Measurements from ENCODE around the gene SMAD3. TPM values are rescaled to one million over a fixed set of nuclear protein-coding genes. Genes with fewer than 3 reads are reported as not detected.

Gene SMAD3
- total and polyA plus RNA-seq, 10 of the 15 experiments (the other 5 are each of a cell fraction or from before 2014, with no cell fraction given) = 5.6 to 43.2 (median 16.0) TPM

DNA sequence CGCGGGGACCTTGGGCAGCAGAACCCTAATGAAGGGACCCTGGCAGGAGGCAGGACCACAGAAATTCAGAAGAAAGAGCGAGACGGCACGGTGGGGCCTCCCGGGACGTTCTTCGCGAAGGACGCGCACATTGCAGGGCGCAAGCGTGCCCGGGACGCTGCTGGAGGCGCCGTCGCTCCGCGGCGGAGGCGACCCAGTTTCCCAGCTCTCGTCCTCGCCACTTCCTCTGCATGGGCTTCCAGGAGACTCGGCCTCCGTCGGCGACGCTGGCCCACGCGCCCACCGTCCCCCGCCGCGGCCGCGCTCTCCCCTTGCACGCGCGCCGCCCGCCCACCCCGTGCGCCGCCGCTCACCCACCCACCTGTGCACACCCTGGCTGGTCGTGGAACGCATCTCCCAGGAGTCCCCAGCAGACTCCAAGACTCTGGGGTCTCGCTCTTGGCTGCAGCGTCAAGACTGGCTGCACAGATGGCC is 31.8 kb upstream of the SMAD3 start:
- Histone ChIP-seq H4K20me1 (ENCODE audit: control insufficient read depth, insufficient read depth) (no peaks in the 10 kb centered on the region), H3K4me1 (ENCODE audit: control insufficient read depth, insufficient read depth, low read length) (no peaks in the 10 kb centered on the region), H3K36me3 (ENCODE audit: control insufficient read depth in 2 of 2, insufficient read depth in 2 of 2, low read length in 1 of 2) (no peaks in the 10 kb centered on the region; a peak in 1 of 4 replicates), H3K4me3 (no peak overlapping the region), H2AFZ (ENCODE audit: control insufficient read depth, low read depth, low read length) (no peak overlapping the region), H3K27me3 (replicated peaks in 1 of 2; ENCODE audit: control insufficient read depth in 2 of 2, insufficient read depth in 2 of 2, low read length in 1 of 2) (no peaks in the 10 kb centered on the region), H3K79me2 (ENCODE audit: control insufficient read depth, insufficient read depth, low read length) (no peaks in the 10 kb centered on the region), H3K4me2 (ENCODE audit: control insufficient read depth, insufficient read depth) (no peak overlapping the region; the same call in 1 of the 2 replicates), H3K27ac (ENCODE audit: control insufficient read depth, insufficient read depth) (no peak overlapping the region), H3K9ac (ENCODE audit: control insufficient read depth, insufficient read depth, low read length) (no peak overlapping the region), H3K9me3 (replicated peaks; ENCODE audit: control insufficient read depth, insufficient read depth, low read length) (no peaks in the 10 kb centered on the region; the same call in 2 of the 3 replicates)
- WGBS (ENCODE audit: insufficient coverage, insufficient replicate concordance, low lambda C conversion rate, missing lambda C conversion rate) = 59% methylated on average over 16 of the region's 50 CpGs
- FAIRE-seq = no peak
- in situ Hi-C loops (cut with MboI) (no loop called here), intact Hi-C loops (cut with micrococcal nuclease; ENCODE audit: unreplicated experiment) (no loop called here)
- RAD21 ChIA-PET (ENCODE audit: unreplicated experiment) = no interaction called here
- no peak for TF ChIP-seq CREM (IDR thresholded peaks at IDR 0.05; ENCODE audit: low read depth)
- TF ChIP-seq, protein P1, sequence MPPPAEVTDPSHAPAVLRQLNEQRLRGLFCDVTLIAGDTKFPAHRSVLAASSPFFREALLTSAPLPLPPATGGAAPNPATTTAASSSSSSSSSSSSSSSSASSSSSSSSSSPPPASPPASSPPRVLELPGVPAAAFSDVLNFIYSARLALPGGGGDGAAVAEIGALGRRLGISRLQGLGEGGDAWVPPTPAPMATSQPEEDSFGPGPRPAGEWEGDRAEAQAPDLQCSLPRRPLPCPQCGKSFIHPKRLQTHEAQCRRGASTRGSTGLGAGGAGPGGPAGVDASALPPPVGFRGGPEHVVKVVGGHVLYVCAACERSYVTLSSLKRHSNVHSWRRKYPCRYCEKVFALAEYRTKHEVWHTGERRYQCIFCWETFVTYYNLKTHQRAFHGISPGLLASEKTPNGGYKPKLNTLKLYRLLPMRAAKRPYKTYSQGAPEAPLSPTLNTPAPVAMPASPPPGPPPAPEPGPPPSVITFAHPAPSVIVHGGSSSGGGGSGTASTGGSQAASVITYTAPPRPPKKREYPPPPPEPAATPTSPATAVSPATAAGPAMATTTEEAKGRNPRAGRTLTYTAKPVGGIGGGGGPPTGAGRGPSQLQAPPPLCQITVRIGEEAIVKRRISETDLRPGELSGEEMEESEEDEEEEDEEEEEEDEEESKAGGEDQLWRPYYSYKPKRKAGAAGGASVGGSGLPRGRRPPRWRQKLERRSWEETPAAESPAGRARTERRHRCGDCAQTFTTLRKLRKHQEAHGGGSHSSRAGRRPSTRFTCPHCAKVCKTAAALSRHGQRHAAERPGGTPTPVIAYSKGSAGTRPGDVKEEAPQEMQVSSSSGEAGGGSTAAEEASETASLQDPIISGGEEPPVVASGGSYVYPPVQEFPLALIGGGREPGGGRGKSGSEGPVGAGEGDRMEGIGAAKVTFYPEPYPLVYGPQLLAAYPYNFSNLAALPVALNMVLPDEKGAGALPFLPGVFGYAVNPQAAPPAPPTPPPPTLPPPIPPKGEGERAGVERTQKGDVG (CRISPR knock-in tag; IDR thresholded peaks at IDR 0.05) = no peak
- no peak for TF ChIP-seq MEF2A (IDR thresholded peaks at IDR 0.05; ENCODE audit: insufficient read depth, low read depth, low read length)
- TF ChIP-seq ZNF217 (IDR thresholded peaks at IDR 0.05) = no peak
- TF ChIP-seq TCF12 (IDR thresholded peaks at IDR 0.05; ENCODE audit: low read depth, low read length) = no peak
- TF ChIP-seq, protein P2, sequence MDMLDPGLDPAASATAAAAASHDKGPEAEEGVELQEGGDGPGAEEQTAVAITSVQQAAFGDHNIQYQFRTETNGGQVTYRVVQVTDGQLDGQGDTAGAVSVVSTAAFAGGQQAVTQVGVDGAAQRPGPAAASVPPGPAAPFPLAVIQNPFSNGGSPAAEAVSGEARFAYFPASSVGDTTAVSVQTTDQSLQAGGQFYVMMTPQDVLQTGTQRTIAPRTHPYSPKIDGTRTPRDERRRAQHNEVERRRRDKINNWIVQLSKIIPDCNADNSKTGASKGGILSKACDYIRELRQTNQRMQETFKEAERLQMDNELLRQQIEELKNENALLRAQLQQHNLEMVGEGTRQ (IDR thresholded peaks at IDR 0.05; ENCODE audit: borderline replicate concordance, low read depth, low read length) = no peak
- TF ChIP-seq EP300 (IDR thresholded peaks at IDR 0.05; ENCODE audit: borderline replicate concordance in 1 of 2, control insufficient read depth in 1 of 2, low read depth in 2 of 2, low read length in 2 of 2) = no peak
- TF ChIP-seq TBL1XR1 (IDR thresholded peaks at IDR 0.05; ENCODE audit: low read depth, low read length) = no peak
- no peak for TF ChIP-seq HDGF (IDR thresholded peaks at IDR 0.05)
- TF ChIP-seq JUNB (IDR thresholded peaks at IDR 0.05) = no peak
- TF ChIP-seq, protein P3, sequence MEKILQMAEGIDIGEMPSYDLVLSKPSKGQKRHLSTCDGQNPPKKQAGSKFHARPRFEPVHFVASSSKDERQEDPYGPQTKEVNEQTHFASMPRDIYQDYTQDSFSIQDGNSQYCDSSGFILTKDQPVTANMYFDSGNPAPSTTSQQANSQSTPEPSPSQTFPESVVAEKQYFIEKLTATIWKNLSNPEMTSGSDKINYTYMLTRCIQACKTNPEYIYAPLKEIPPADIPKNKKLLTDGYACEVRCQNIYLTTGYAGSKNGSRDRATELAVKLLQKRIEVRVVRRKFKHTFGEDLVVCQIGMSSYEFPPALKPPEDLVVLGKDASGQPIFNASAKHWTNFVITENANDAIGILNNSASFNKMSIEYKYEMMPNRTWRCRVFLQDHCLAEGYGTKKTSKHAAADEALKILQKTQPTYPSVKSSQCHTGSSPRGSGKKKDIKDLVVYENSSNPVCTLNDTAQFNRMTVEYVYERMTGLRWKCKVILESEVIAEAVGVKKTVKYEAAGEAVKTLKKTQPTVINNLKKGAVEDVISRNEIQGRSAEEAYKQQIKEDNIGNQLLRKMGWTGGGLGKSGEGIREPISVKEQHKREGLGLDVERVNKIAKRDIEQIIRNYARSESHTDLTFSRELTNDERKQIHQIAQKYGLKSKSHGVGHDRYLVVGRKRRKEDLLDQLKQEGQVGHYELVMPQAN (conservative IDR thresholded peaks at IDR 0.05) = no peak
- no peak for TF ChIP-seq CBX3 (IDR thresholded peaks at IDR 0.05; ENCODE audit: borderline replicate concordance, low read depth)
- TF ChIP-seq CBFB (IDR thresholded peaks at IDR 0.05; ENCODE audit: low read depth) = no peak
- TF ChIP-seq, protein P4, sequence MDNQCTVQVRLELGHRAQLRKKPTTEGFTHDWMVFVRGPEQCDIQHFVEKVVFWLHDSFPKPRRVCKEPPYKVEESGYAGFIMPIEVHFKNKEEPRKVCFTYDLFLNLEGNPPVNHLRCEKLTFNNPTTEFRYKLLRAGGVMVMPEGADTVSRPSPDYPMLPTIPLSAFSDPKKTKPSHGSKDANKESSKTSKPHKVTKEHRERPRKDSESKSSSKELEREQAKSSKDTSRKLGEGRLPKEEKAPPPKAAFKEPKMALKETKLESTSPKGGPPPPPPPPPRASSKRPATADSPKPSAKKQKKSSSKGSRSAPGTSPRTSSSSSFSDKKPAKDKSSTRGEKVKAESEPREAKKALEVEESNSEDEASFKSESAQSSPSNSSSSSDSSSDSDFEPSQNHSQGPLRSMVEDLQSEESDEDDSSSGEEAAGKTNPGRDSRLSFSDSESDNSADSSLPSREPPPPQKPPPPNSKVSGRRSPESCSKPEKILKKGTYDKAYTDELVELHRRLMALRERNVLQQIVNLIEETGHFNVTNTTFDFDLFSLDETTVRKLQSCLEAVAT (IDR thresholded peaks at IDR 0.05) = no peak
- no peak for TF ChIP-seq GABPA (IDR thresholded peaks at IDR 0.05; ENCODE audit: low read depth)
- no peak for TF ChIP-seq NFYB (IDR thresholded peaks at IDR 0.05; ENCODE audit: insufficient read depth, low read depth, low read length)
- no peak for DNase-seq (ENCODE audit: low read depth, low spot score)
- BruUV-seq (replicated peaks) = no TSS peak
- no peak for ATAC-seq
- CTCF ChIA-PET = no interaction called here
- POLR2A ChIA-PET = no interaction called here
- SMC1A ChIA-PET (ENCODE audit: uncharacterized antibody, unreplicated experiment) = interaction anchor here (1.1 kb wide), 1 partner anchor 7 kb away, joined by 3 read pairs; no protein-coding TSS in a partner anchor
